Choroid plexus epithelial cell (primary cell): ENCODE results near the gene OR2A14.
"Not testable (repeated sequence)": the region's sequence is repeated elsewhere in the genome, so short reads cannot be mapped to it uniquely, and the experiment has no call there.

Experiments
- DNase-seq: peaks from one replicate; pipeline ENCODE4 v3.0.0-alpha.2; 2010; ENCODE audit warnings: low read depth
- H3K4me3 ChIP-seq: 2 replicates; pipeline ENCODE4 v1.5.1; 2011; ENCODE audit warnings: low read depth, mild to moderate bottlenecking, control low read depth, low read length, moderate library complexity
- CTCF ChIP-seq: conservative IDR thresholded peaks from 2 replicates; pipeline ENCODE4 v1.5.1; 2011; ENCODE audit warnings: low read depth, mild to moderate bottlenecking, control low read depth, inconsistent platforms, low read length, moderate library complexity

The OR2A14 gene

GRCh38 chr7:144178380-144179164 lies 55.6 kb downstream of the OR2A14 start:
- not testable (repeated sequence) for H3K4me3 ChIP-seq
- TF ChIP-seq CTCF, result peak; percentile 54
- DNase-seq, result peak; percentile 52

- not testable (repeated sequence) for H3K4me3 ChIP-seq, DNase-seq
These were observed 56.1 kb downstream of the OR2A14 start for GRCh38 chr7:144179165-144179479.
